Right atrium auricular region (tissue), 2 donors: Measurements from ENCODE around the gene TBATA. TPM values are rescaled to one million over a fixed set of nuclear protein-coding genes. Genes with fewer than 3 reads are reported as not detected.

Experiments used
- DNase-seq: peaks from one replicate; pipeline ENCODE4 v3.0.0-alpha.2; 2019; ENCODE audit warnings: low spot score
- H3K27ac ChIP-seq, 2 donors: fragments of 200-600 bp; sonication (generic); 1 replicate in 1 of 2; 2 replicates in 1 of 2; pipeline ENCODE4 v1.5.1; 2016 to 2019
- H3K27me3 ChIP-seq, 2 donors: fragments of 200-600 bp; sonication (generic); one replicate each; pipeline versions ENCODE4 v1.5.1 to v1.6.0; 2017 to 2019
- H3K36me3 ChIP-seq: fragments of 200-600 bp; sonication (generic); one replicate; pipeline ENCODE4 v1.5.1; 2016
- H3K4me1 ChIP-seq, 2 donors: fragments of 200-600 bp; sonication (generic); one replicate each; pipeline versions ENCODE4 v1.5.1 to v1.6.0; 2017 to 2019
- H3K4me3 ChIP-seq, 2 donors: fragments of 200-600 bp; sonication (generic); 1 replicate in 1 of 2; 2 replicates in 1 of 2; pipeline ENCODE4 v1.5.1; 2017 to 2019; ENCODE audit warnings: mild to moderate bottlenecking in 1 of 2, moderate library complexity in 1 of 2
- H3K9me3 ChIP-seq, 2 donors: fragments of 200-600 bp; sonication (generic); one replicate each; pipeline ENCODE4 v1.5.1; 2019
- CTCF ChIP-seq, 2 donors: fragments of 200-600 bp; sonication (generic); IDR thresholded peaks; one replicate each; pipeline ENCODE4 v1.5.1; 2019; ENCODE audit warnings: antibody characterized with exemption in 2 of 2
- total RNA-seq, 2 donors: library from RNA; depleted of rRNA; stranded (reverse); fragments of >200 nt; gene quantifications; one replicate each; pipeline ENCODE4 v1.1.0, GENCODE V29; 2016

Gene TBATA
- total RNA-seq, 2 donors from 2014 or later: not detected

- no peak for TF ChIP-seq CTCF (IDR thresholded peaks at IDR 0.05)
- H3K36me3 ChIP-seq: no peaks in the 10 kb centered on the region
- DNase-seq: no peak
- H3K9me3 ChIP-seq: no peaks in the 10 kb centered on the region
- H3K4me1 ChIP-seq: peaks cover 0 to 30% of the 10 kb centered on the region in 2 donors
- H3K4me3 ChIP-seq: no peak overlapping the region
- H3K27ac ChIP-seq: no peak overlapping the region
- no peaks in the 10 kb centered on the region for H3K27me3 ChIP-seq
These were observed 33.8 kb downstream of the TBATA start for GRCh38 chr10:70751356-70751755.

DNA sequence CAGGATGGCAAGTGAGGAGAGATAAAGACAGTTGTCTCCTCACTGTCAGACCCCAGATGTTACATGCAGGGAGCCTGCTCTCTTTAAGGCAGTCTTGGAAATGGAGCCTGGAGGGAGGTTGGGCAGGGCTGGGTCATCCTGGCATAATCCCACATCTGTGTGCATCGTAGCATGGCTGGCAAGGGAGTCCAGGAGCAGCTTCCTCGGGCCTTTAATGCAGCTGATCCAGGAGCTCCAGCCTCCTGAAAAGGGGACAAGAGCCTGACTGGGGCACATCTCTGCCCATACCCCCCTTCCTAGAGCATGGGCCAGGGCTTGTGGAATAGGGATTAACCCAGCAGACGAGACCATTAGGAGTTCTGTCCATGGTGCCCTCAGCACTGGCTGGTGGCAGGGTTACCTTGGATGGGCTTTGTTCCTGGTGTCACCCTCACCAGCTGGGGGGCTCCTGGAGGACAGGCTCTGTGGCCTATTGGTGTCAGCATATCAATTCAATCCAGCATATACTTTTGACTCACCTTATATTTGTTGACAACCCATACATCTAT lies 34.9 kb downstream of the TBATA start:
- H3K4me3 ChIP-seq: no peak overlapping the region
- H3K27me3 ChIP-seq: no peaks in the 10 kb centered on the region
- no peak for DNase-seq
- no peaks in the 10 kb centered on the region for H3K36me3 ChIP-seq
- no peak for TF ChIP-seq CTCF (IDR thresholded peaks at IDR 0.05)
- H3K4me1 ChIP-seq: peaks cover 0 to 32% of the 10 kb centered on the region in 2 donors
- no peak overlapping the region for H3K27ac ChIP-seq
- H3K9me3 ChIP-seq: no peaks in the 10 kb centered on the region

GRCh38 chr10:70749756-70750155 lies 35.4 kb downstream of the TBATA start:
- Histone ChIP-seq H3K27me3 (no peaks in the 10 kb centered on the region), H3K36me3 (no peaks in the 10 kb centered on the region), H3K27ac (no peak overlapping the region), H3K4me1 (peaks cover 0 to 28% of the 10 kb centered on the region in 2 donors), H3K4me3 (no peak overlapping the region), H3K9me3 (no peaks in the 10 kb centered on the region)
- no peak for DNase-seq
- TF ChIP-seq CTCF (IDR thresholded peaks at IDR 0.05): no peak

- H3K27me3 ChIP-seq: no peaks in the 10 kb centered on the region
These were observed 36.2 kb downstream of the TBATA start for GRCh38 chr10:70748801-70749573.

GRCh38 chr10:70748305-70748704 lies 36.9 kb downstream of the TBATA start:
- no peaks in the 10 kb centered on the region for H3K27me3 ChIP-seq
- H3K4me1 ChIP-seq: peaks cover 0 to 21% of the 10 kb centered on the region in 2 donors
- H3K9me3 ChIP-seq: no peaks in the 10 kb centered on the region
- H3K4me3 ChIP-seq: no peak overlapping the region
- no peak for TF ChIP-seq CTCF (IDR thresholded peaks at IDR 0.05)
- no peak for DNase-seq
- no peaks in the 10 kb centered on the region for H3K36me3 ChIP-seq
- no peak overlapping the region for H3K27ac ChIP-seq

More at GRCh38 chr10:70748801-70749573, 36.2 kb downstream of the TBATA start:
- Histone ChIP-seq H3K27ac (no peak overlapping the region), H3K9me3 (no peaks in the 10 kb centered on the region), H3K4me3 (no peak overlapping the region), H3K36me3 (no peaks in the 10 kb centered on the region), H3K4me1 (peaks cover 0 to 20% of the 10 kb centered on the region in 2 donors)
- DNase-seq: no peak
- TF ChIP-seq CTCF (IDR thresholded peaks at IDR 0.05): no peak
